HepG2 (cell line): ENCODE data around the gene ANKHD1. TPM values are rescaled to one million over a fixed set of nuclear protein-coding genes. Genes with fewer than 3 reads are reported as not detected.

Source experiments
- HDAC2 ChIP-seq: sonication (generic); formaldehyde crosslinking; IDR thresholded peaks from 2 replicates; pipeline ENCODE4 v1.4.0; 2020; ENCODE audit warnings: missing genetic modification reagents
- RARG ChIP-seq: sonication (generic); formaldehyde crosslinking; IDR thresholded peaks from 2 replicates; pipeline ENCODE4 v1.4.0; 2020; ENCODE audit warnings: low read depth, mild to moderate bottlenecking, missing genetic modification reagents
- SRSF4 ChIP-seq: fragments of 200-400 bp; formaldehyde crosslinking; IDR thresholded peaks from one replicate; pipeline ENCODE4 v1.6.1; 2018; ENCODE audit warnings: mild to moderate bottlenecking, low read depth, low read length, moderate library complexity; ENCODE audit not compliant: poor library complexity, severe bottlenecking
- ZNF460 ChIP-seq: sonication (generic); formaldehyde crosslinking; IDR thresholded peaks from 2 replicates; pipeline ENCODE4 v1.5.1; 2020; ENCODE audit warnings: missing genetic modification reagents, mild to moderate bottlenecking, borderline replicate concordance
- polyA plus RNA-seq, 8 experiments: library from polyadenylated mRNA; depleted of rRNA in 3 of 8; stranded (reverse) in 7 of 8; unstranded in 1 of 8; fragments of >200 nt; fragmentation: Illumina TruSeq in 4 of 8; extraction: Trizol in 4 of 8; gene quantifications; 2 replicates each; pipeline versions ENCODE4 v1.2.1 to v1.2.3, GENCODE V29; 2011 to 2016; ENCODE audit warnings: low read depth in 4 of 8, missing spikeins in 1 of 8, mixed read lengths in 1 of 8; ENCODE audit not compliant: insufficient read depth in 1 of 8
- total RNA-seq, 5 experiments: library from RNA; depleted of rRNA; stranded (reverse); fragments of >200 nt; fragmentation: Illumina TruSeq; extraction: Trizol; gene quantifications; 2 replicates each; pipeline ENCODE4 v1.2.3, GENCODE V29; 2016; ENCODE audit warnings: low read depth in 1 of 5
- TF ChIP-seq, protein P1 (sequence below): sonication (generic); formaldehyde crosslinking; IDR thresholded peaks from 2 replicates; pipeline ENCODE4 v1.5.0; 2020; ENCODE audit warnings: missing genetic modification reagents
- TF ChIP-seq, protein P2 (sequence below): sonication (generic); formaldehyde crosslinking; IDR thresholded peaks from 2 replicates; pipeline ENCODE4 v1.5.0; 2020; ENCODE audit warnings: mild to moderate bottlenecking, missing genetic modification reagents, borderline replicate concordance
- TF ChIP-seq, protein P3 (sequence below): fragments of 450-650 bp; IDR thresholded peaks from 2 replicates; pipeline ENCODE4 v1.6.1; 2016
- TF ChIP-seq, protein P4 (sequence below), 2 experiments: fragments of 450-650 bp in 1 of 2; sonication (generic) in 1 of 2; formaldehyde crosslinking in 1 of 2; IDR thresholded peaks; 2 replicates each; pipeline versions ENCODE4 v1.6.1 to v1.8.0; 2016 to 2022; ENCODE audit warnings: antibody characterized with exemption in 1 of 2, mild to moderate bottlenecking in 1 of 2, missing genetic modification reagents in 1 of 2
- TF ChIP-seq, protein P5 (sequence below): sonication (generic); formaldehyde crosslinking; IDR thresholded peaks from 2 replicates; pipeline ENCODE4 v1.5.0; 2020; ENCODE audit warnings: missing genetic modification reagents, mild to moderate bottlenecking, borderline replicate concordance
- TF ChIP-seq, protein P6 (sequence below): fragments of 450-650 bp; IDR thresholded peaks from 2 replicates; pipeline ENCODE4 v1.6.1; 2017

Gene ANKHD1
- total and polyA plus RNA-seq, 2 of the 13 experiments (the other 11 are each of a cell fraction or from before 2014, with no cell fraction given) = 69.9 to 82.0 TPM

DNA sequence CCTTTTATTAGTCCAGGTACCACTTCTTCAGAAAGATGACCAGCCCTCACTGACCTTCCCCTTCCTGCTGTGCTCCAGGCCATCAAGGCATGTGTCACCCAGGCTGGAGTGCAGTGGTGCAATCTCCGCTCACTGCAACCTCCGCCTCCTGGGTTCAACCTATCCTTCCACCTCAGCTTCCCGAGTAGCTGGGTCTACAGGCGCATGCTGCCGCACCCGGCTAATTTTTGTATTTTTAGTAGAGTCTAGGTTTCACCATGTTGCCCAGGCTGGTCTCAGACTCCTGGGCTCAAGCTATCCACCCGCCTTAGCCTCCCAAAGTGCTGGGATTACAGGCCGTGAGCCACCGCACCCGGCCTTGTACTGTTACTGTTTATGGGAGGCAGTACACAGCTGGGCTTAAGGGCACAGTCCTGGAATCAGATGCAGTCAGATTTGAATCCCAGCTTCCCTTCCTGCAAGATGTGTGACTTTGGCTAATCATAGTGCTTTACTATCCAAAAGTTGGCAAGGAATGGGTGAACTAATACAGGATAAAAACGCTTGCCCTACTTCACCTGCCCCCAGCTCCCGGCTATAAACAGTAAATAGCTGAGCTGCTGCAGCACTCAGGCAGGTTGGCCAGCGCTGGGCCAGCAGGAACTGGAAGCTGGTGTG, 145.3 kb downstream of the ANKHD1 start (continued):
- TF ChIP-seq, protein P1, sequence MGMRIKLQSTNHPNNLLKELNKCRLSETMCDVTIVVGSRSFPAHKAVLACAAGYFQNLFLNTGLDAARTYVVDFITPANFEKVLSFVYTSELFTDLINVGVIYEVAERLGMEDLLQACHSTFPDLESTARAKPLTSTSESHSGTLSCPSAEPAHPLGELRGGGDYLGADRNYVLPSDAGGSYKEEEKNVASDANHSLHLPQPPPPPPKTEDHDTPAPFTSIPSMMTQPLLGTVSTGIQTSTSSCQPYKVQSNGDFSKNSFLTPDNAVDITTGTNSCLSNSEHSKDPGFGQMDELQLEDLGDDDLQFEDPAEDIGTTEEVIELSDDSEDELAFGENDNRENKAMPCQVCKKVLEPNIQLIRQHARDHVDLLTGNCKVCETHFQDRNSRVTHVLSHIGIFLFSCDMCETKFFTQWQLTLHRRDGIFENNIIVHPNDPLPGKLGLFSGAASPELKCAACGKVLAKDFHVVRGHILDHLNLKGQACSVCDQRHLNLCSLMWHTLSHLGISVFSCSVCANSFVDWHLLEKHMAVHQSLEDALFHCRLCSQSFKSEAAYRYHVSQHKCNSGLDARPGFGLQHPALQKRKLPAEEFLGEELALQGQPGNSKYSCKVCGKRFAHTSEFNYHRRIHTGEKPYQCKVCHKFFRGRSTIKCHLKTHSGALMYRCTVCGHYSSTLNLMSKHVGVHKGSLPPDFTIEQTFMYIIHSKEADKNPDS (CRISPR knock-in tag) = no peak
- TF ChIP-seq, protein P2, sequence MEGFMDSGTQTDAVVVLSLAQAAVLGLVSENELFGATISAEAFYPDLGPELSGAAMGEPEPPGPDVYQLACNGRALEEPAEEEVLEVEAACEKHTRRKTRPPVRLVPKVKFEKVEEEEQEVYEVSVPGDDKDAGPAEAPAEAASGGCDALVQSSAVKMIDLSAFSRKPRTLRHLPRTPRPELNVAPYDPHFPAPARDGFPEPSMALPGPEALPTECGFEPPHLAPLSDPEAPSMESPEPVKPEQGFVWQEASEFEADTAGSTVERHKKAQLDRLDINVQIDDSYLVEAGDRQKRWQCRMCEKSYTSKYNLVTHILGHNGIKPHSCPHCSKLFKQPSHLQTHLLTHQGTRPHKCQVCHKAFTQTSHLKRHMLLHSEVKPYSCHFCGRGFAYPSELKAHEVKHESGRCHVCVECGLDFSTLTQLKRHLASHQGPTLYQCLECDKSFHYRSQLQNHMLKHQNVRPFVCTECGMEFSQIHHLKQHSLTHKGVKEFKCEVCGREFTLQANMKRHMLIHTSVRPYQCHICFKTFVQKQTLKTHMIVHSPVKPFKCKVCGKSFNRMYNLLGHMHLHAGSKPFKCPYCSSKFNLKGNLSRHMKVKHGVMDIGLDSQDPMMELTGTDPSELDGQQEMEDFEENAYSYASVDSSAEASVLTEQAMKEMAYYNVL (CRISPR knock-in tag) = 0 out of 2 replicates have a peak, but pooled peaks have one; percentile 5
- TF ChIP-seq, protein P3, sequence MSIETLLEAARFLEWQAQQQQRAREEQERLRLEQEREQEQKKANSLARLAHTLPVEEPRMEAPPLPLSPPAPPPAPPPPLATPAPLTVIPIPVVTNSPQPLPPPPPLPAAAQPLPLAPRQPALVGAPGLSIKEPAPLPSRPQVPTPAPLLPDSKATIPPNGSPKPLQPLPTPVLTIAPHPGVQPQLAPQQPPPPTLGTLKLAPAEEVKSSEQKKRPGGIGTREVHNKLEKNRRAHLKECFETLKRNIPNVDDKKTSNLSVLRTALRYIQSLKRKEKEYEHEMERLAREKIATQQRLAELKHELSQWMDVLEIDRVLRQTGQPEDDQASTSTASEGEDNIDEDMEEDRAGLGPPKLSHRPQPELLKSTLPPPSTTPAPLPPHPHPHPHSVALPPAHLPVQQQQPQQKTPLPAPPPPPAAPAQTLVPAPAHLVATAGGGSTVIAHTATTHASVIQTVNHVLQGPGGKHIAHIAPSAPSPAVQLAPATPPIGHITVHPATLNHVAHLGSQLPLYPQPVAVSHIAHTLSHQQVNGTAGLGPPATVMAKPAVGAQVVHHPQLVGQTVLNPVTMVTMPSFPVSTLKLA = no peak
- TF ChIP-seq HDAC2 (no peak), ZNF460 (CRISPR knock-in tag) (no peak; the same call in 1 of the 2 replicates), RARG (CRISPR knock-in tag) (no peak), SRSF4 (no peak)
- TF ChIP-seq, protein P4, sequence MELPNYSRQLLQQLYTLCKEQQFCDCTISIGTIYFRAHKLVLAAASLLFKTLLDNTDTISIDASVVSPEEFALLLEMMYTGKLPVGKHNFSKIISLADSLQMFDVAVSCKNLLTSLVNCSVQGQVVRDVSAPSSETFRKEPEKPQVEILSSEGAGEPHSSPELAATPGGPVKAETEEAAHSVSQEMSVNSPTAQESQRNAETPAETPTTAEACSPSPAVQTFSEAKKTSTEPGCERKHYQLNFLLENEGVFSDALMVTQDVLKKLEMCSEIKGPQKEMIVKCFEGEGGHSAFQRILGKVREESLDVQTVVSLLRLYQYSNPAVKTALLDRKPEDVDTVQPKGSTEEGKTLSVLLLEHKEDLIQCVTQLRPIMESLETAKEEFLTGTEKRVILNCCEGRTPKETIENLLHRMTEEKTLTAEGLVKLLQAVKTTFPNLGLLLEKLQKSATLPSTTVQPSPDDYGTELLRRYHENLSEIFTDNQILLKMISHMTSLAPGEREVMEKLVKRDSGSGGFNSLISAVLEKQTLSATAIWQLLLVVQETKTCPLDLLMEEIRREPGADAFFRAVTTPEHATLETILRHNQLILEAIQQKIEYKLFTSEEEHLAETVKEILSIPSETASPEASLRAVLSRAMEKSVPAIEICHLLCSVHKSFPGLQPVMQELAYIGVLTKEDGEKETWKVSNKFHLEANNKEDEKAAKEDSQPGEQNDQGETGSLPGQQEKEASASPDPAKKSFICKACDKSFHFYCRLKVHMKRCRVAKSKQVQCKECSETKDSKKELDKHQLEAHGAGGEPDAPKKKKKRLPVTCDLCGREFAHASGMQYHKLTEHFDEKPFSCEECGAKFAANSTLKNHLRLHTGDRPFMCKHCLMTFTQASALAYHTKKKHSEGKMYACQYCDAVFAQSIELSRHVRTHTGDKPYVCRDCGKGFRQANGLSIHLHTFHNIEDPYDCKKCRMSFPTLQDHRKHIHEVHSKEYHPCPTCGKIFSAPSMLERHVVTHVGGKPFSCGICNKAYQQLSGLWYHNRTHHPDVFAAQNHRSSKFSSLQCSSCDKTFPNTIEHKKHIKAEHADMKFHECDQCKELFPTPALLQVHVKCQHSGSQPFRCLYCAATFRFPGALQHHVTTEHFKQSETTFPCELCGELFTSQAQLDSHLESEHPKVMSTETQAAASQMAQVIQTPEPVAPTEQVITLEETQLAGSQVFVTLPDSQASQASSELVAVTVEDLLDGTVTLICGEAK (IDR thresholded peaks at IDR 0.05) = no peak
- TF ChIP-seq, protein P4 (CRISPR knock-in tag; IDR thresholded peaks at IDR 0.05) = no peak
- TF ChIP-seq, protein P5, sequence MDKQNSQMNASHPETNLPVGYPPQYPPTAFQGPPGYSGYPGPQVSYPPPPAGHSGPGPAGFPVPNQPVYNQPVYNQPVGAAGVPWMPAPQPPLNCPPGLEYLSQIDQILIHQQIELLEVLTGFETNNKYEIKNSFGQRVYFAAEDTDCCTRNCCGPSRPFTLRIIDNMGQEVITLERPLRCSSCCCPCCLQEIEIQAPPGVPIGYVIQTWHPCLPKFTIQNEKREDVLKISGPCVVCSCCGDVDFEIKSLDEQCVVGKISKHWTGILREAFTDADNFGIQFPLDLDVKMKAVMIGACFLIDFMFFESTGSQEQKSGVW (CRISPR knock-in tag) = no peak
- TF ChIP-seq, protein P6, sequence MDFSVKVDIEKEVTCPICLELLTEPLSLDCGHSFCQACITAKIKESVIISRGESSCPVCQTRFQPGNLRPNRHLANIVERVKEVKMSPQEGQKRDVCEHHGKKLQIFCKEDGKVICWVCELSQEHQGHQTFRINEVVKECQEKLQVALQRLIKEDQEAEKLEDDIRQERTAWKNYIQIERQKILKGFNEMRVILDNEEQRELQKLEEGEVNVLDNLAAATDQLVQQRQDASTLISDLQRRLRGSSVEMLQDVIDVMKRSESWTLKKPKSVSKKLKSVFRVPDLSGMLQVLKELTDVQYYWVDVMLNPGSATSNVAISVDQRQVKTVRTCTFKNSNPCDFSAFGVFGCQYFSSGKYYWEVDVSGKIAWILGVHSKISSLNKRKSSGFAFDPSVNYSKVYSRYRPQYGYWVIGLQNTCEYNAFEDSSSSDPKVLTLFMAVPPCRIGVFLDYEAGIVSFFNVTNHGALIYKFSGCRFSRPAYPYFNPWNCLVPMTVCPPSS = no peak
